ENCODE data around the gene SORD.
"Not testable (repeated sequence)": the region's sequence is repeated elsewhere in the genome, so short reads cannot be mapped to it uniquely, and the experiment has no call there.

Gene SORD

DNA sequence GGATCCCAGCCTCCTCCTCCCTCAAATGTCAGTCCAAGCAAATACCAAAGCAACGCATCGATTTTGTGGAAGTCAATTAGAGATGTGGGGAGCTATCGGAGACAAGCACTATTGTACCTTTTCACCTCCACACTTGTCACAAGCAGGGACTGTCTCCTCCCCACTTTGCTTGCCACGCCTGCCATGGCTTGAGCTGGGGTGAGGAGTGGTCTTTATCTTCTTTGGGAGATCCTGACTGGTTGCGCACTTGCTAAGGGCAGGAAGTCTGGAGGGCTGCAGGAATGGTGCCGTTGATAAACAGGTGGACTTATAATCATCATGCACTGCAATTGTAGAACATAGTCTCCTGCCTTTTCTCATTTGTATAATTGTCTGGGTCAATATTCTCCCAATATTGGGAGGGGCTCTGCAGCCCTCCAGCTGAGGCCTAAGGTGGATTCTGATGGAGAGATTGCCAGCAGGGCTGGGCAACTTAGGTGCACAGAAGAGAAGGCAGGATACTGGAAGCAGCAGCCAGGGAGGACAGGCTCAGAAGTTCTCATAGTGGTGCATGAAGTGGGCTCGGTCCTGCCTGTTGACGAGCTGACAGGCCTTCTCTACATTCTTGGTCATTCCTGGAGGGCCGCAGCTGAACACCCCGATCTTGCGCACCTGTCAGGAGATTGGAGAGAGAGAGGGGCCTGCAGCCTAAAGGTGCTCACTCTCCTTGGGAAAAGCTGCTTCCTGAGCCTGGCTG lies 70.8 kb downstream of the SORD start:
- Histone ChIP-seq H3K27ac (no peak overlapping the region), H3K9me3 (replicated peaks in 1 of 11) (no peaks in the 10 kb centered on the region), H3K4me3 (no peak overlapping the region), H3K4me1 (peaks cover 0 to 5% (median 0%) of the 10 kb centered on the region in 10 experiments; a peak in 1 of 20 replicates), H3K4me2 (no peak overlapping the region), H3K36me3 (no peaks in the 10 kb centered on the region), H3K9ac (no peak overlapping the region), H4K20me1 (no peaks in the 10 kb centered on the region; a peak in 1 of 22 replicates), H3K27me3 (no peaks in the 10 kb centered on the region)
- no peak for TF ChIP-seq Cebpa-rat (IDR thresholded peaks at IDR 0.05)

DNA sequence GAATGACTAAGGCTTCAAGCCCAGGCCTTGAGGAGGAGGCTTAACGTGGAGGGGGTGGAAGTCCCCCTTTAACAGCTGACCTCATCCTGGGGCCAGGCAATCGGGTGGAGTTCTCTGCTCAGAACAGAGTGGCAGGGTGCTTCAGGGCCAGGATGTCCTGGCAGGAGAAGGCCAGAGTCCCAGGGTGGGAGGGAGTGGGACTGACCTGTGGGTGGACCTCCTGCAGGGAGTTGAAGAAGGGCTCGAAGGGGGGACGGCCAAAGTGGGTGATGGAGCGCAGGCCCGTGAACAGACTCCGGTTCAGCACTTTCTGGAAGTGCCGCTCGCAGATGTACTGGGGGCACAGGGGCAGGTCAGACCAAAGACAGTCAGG lies 71.3 kb downstream of the SORD start:
- Histone ChIP-seq H3K27ac (no peak overlapping the region), H3K9me3 (replicated peaks in 1 of 11) (no peaks in the 10 kb centered on the region)

DNA sequence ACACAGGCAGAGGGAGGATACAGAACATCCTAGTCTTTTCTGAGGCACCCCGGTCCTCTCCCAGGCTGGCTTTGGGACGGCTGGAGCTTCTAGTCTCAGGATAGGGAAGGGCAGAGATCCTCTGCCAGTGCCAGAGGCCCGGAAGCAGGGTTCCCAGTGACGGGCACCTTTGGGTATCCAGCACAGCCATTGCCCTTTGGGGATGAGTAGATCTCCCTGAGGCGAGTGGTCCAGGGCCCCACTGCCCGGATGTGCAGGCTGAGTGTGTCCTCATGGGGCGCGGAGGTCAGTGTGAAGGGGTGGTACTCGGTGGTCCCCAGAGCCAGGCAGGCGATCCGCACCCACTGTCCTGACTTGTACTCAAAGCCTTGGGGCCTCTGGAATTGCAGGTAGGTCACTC lies 72.7 kb downstream of the SORD start:
- no peak overlapping the region for H3K4me3 ChIP-seq
- H3K9me3 ChIP-seq (replicated peaks in 1 of 11): no peaks in the 10 kb centered on the region
- H3K9ac ChIP-seq: no peak overlapping the region
- peaks cover 0 to 5% (median 0%) of the 10 kb centered on the region in 10 experiments; a peak in 1 of 20 replicates for H3K4me1 ChIP-seq
- no peaks in the 10 kb centered on the region for H3K27me3 ChIP-seq
- TF ChIP-seq Cebpa-rat (IDR thresholded peaks at IDR 0.05): no peak
- H3K27ac ChIP-seq: no peak overlapping the region
- no peaks in the 10 kb centered on the region for H3K36me3 ChIP-seq
- no peak overlapping the region for H3K4me2 ChIP-seq
- no peaks in the 10 kb centered on the region; a peak in 1 of 22 replicates for H4K20me1 ChIP-seq

More for the DNA sequence above, 71.3 kb downstream of the SORD start:
- Histone ChIP-seq H3K9ac (no peak overlapping the region), H3K4me1 (peaks cover 0 to 5% (median 0%) of the 10 kb centered on the region in 10 experiments; a peak in 1 of 20 replicates), H3K4me3 (no peak overlapping the region), H3K4me2 (no peak overlapping the region), H3K36me3 (no peaks in the 10 kb centered on the region), H4K20me1 (no peaks in the 10 kb centered on the region; a peak in 1 of 22 replicates), H3K27me3 (no peaks in the 10 kb centered on the region)
- TF ChIP-seq Cebpa-rat (IDR thresholded peaks at IDR 0.05): no peak

DNA sequence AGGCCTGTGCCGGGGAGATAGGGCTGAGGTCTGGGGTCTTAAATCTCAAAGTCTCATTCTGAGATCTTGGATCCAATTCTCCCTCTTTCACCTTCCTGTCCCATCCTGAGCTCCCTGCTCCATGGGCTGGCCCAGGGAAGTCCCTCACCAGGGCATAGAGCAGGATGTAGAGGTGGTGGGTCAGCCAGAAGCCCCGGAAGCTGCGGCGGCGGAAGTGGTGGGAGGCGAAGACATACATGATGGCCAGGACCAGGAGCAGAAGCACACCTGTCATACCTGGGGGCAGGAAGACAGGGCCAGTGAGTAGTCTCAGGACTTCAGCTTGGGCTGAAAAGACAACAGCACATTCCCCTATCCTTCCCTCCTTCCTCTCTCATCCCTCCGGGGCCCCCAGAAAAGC lies 74.5 kb downstream of the SORD start:
- Histone ChIP-seq H3K4me3 (no peak overlapping the region), H3K9ac (no peak overlapping the region), H3K9me3 (replicated peaks in 1 of 11) (no peaks in the 10 kb centered on the region), H3K27me3 (no peaks in the 10 kb centered on the region), H3K27ac (no peak overlapping the region), H3K4me1 (peaks cover 0 to 5% (median 0%) of the 10 kb centered on the region in 10 experiments; a peak in 1 of 20 replicates), H4K20me1 (no peaks in the 10 kb centered on the region; a peak in 1 of 22 replicates), H3K36me3 (no peaks in the 10 kb centered on the region), H3K4me2 (no peak overlapping the region)
- TF ChIP-seq Cebpa-rat (IDR thresholded peaks at IDR 0.05): no peak

DNA sequence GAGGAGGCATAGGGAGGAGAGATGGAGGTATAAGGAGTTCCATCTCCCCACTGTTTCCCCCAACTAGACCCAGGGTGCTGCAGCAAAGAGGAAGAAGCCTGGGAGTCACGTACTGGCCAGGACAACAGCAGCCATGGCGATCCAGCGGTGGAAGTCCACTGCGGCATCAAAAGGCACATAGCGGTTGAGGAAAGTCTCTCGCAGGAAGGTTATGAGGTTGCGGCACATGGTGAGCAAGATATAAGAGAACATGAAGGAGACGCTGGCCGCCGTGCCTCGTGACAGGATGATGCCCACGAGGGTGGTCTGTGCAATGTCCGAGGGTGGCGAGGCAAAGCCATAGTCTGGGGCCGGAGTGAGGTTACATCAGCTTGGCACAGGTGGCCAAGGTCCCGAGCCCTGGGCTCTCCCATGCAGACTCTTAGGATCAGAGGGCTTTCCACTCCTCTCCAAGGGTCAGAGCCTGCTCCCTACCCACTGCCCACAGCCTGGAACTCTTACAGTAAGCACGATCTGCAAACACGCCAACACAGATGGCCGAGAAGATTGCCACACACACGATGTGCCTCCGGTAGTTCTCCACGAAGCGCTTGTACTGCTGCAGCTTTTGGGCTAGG lies 76.7 kb downstream of the SORD start:
- no peak for TF ChIP-seq Cebpa-rat (IDR thresholded peaks at IDR 0.05)
- Histone ChIP-seq H3K27me3 (no peaks in the 10 kb centered on the region), H3K4me2 (no peak overlapping the region)

DNA sequence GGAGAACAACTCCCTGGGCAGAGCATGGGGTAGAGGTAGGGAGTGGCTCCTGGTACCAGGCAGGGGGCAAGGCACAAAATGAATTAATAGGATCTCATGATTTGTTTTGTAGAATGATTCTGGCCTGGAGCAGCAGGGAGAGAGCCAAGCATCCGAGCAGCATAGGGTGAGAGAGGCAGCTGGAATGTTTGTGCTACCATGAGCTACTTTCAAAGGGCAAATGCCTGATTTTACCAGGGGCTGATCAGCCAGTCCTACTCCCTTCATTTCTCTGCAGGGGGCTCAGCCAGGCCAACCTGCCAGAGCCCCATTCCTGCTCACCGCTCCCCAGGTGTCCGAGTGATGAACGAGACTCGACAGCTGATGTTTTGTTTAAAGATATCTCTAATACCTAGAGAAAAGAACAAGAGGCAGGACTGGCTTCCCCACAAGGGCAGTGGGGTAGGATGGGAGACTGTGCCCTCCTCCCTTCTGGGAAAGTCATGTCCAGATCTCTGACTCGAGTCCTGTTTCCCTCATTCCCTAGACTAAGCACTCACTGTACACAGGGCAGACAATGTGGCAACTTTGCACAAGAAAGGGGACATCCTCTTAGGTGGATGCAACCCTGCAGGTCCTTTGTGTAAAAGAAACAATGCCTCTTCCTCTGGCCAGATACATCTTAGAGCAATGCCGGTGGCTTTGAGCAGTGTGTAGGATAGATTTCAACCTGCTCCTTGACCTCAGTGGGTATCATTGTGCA lies 78.1 kb downstream of the SORD start:
- no peak overlapping the region for H3K27ac ChIP-seq
- no peaks in the 10 kb centered on the region for H3K9me3 ChIP-seq (replicated peaks in 1 of 11)
- no peak for TF ChIP-seq Cebpa-rat (IDR thresholded peaks at IDR 0.05)
- H3K27me3 ChIP-seq: no peaks in the 10 kb centered on the region
- H3K4me1 ChIP-seq: peaks cover 0 to 9% (median 3%) of the 10 kb centered on the region in 10 experiments; a peak in 11 of 20 replicates
- no peak overlapping the region for H3K4me3 ChIP-seq
- H3K4me2 ChIP-seq: no peak overlapping the region
- no peaks in the 10 kb centered on the region; a peak in 1 of 22 replicates for H4K20me1 ChIP-seq
- no peak overlapping the region for H3K9ac ChIP-seq
- no peaks in the 10 kb centered on the region for H3K36me3 ChIP-seq

More for the DNA sequence above, 76.7 kb downstream of the SORD start:
- Histone ChIP-seq H4K20me1 (no peaks in the 10 kb centered on the region; a peak in 1 of 22 replicates), H3K9ac (no peak overlapping the region), H3K4me3 (no peak overlapping the region), H3K27ac (no peak overlapping the region), H3K4me1 (peaks cover 0 to 5% (median 0%) of the 10 kb centered on the region in 10 experiments; a peak in 1 of 20 replicates), H3K36me3 (no peaks in the 10 kb centered on the region), H3K9me3 (replicated peaks in 1 of 11) (no peaks in the 10 kb centered on the region)

DNA sequence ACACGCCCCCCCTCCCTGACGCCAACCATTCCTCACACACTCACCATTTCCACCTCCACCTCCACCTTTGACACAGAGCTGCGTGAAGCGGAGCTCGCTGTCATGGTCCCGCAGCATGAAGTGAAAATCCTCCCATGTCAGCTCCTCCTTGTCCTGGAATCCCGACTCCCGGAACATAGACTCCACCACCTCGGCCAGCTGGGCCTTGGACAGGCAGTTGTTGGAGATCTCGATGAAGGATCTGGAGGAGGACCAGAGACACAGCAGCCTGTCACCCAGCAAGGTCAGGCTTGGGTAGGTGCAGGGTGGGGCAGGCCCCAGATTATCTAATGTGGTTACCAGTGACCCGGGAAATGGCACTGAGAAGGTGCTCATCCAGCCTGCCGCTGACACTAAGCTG lies 78.8 kb downstream of the SORD start:
- H4K20me1 ChIP-seq: no peaks in the 10 kb centered on the region

DNA sequence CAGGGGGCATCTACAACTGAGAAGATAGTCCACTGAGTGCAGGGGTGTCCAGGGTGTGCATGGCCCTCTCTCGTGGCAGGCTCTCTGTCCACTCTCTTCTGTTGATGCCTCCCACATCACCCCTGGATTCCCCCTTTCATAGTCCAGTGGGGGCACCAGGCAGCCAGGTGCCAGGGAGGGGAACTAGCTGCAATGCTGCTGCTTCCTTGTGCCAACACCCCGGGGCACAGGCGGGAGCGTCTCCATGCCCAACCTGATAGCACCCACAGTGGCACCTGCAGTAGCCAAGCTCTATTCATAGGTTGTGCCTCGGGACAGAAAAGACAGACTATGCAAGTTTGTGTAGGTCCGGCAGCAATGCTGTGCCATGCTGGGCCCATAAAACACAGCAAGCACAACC lies 79.2 kb downstream of the SORD start:
- Histone ChIP-seq H3K36me3 (no peaks in the 10 kb centered on the region), H3K9ac (no peak overlapping the region), H3K4me3 (no peak overlapping the region), H4K20me1 (no peaks in the 10 kb centered on the region), H3K4me2 (no peak overlapping the region), H3K4me1 (peaks cover 0 to 17% (median 13%) of the 10 kb centered on the region in 10 experiments; a peak in 16 of 20 replicates), H3K27me3 (no peaks in the 10 kb centered on the region), H3K9me3 (replicated peaks in 1 of 11) (no peaks in the 10 kb centered on the region), H3K27ac (no peak overlapping the region)
- TF ChIP-seq Cebpa-rat (IDR thresholded peaks at IDR 0.05): no peak

More for the DNA sequence above, 78.8 kb downstream of the SORD start:
- H3K27me3 ChIP-seq: no peaks in the 10 kb centered on the region
- no peak overlapping the region for H3K9ac ChIP-seq
- peaks cover 0 to 15% (median 10%) of the 10 kb centered on the region in 10 experiments; a peak in 16 of 20 replicates for H3K4me1 ChIP-seq
- H3K9me3 ChIP-seq (replicated peaks in 1 of 11): no peaks in the 10 kb centered on the region
- no peak overlapping the region for H3K4me3 ChIP-seq
- no peak for TF ChIP-seq Cebpa-rat (IDR thresholded peaks at IDR 0.05)
- H3K27ac ChIP-seq: no peak overlapping the region
- H3K4me2 ChIP-seq: no peak overlapping the region
- no peaks in the 10 kb centered on the region for H3K36me3 ChIP-seq

DNA sequence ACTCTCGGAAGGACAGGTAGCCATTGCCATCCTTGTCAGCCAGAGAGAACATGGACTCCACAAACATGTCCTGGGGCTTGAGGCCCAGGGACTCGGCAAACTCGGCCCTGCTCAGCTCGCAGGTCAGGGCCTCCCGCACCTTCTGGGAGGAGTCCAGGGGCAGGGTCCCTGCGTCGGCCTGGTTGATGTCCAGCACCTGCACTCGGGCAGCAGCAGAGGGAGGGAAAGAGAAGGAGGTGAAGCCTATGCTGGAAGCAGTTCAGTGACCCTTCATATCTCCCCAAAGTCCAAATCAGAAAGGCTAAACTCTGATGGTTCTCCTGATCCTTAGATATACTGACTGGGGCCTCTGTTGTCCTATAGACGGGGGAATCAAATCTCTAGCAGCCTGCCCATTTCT lies 81.2 kb downstream of the SORD start:
- not testable (repeated sequence) for H3K36me3 ChIP-seq; H3K27me3 ChIP-seq; H4K20me1 ChIP-seq; H3K9me3 ChIP-seq (replicated peaks in 1 of 11); H3K9ac ChIP-seq; H3K4me3 ChIP-seq; H3K4me2 ChIP-seq; H3K27ac ChIP-seq
- H3K4me1 ChIP-seq: peaks cover 0 to 17% (median 13%) of the 10 kb centered on the region in 10 experiments; a peak in 16 of 20 replicates
